Left lobe of liver (tissue), 2 donors: Measurements from ENCODE around the gene CKM. TPM values are rescaled to one million over a fixed set of nuclear protein-coding genes. Genes with fewer than 3 reads are reported as not detected.
A peak's percentile ranks its signal among the peaks of the same experiment; 100 is the strongest.
"Not testable (repeated sequence)": the region's sequence is repeated elsewhere in the genome, so short reads cannot be mapped to it uniquely, and the experiment has no call there.

Experiments
- ATAC-seq: fragments of 200-7000 bp; cut with Tn5 transposase; one replicate; pipeline ENCODE4 v1.9.1; 2020; ENCODE audit warnings: mild to moderate bottlenecking, moderate library complexity
- DNase-seq: peaks from one replicate; pipeline ENCODE4 v3.0.0-alpha.2; 2020; ENCODE audit warnings: low spot score
- total RNA-seq: library from RNA; stranded (reverse); gene quantifications from one replicate; pipeline ENCODE4 v1.2.1, GENCODE V29; 2021
- donor health status: DM: no; HTN: no; CAD: no; lungs with moderate emphysema.
- donor health status: DM: no; HTN: yes; CAD: no.

CKM gene
- total RNA-seq, 1 donor from 2014 or later, result not detected

DNA sequence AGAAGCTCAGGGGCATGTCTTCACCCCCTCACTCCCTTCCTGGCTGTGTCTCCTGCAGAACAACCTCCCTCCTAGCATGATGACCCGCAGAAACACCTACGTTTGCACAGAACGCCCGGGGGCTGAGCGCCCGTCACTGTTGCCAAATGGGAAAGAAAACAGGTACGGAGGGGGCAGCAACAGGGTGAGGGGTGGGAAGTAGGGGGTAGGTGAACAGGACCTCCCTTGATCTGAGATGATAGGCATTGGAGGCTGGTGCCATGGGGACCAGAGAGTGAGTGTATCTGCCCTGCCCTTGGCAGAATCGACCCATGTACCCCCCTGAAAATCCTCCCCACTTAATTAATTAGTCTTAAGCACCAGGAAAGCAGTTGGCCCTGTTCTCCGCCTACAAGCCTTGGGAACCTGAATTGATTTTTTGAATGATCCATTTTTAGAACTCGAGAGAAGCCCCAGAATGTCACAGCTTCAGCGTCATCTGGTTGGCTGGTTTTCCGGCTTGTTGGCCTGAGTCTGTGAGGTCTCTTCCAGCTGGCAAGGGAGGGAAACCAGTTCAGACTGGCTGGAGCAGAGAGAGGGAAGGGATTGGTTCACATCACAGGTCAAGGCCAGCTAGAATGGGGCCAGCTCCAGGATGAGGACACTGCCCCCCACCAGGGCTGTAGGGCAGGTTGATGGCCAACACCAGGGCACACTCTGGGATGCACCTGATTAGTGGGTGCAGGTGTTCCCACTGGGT lies 28.2 kb downstream of the CKM start:
- ATAC-seq, result peak; percentile 76
- DNase-seq, result peak; percentile 95

DNA sequence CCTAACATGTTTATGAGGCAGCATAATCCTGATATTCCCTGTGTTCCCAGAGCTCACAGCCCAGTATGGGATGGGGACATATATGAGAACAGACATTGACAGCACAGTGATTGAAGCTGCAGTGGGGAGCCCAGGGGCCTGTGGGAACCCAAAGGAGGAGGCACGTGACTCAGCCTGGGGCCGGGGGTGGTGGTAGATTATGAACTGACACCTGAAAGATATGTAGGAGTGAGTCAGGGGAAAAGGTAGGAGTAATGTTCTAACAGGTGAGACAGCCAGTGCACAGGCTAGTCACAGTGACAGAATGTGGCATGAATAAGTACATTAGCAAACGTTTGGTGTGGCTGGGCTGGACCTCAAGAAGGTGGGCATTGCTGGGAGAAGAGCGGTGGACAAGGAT lies 29.0 kb downstream of the CKM start:
- ATAC-seq (no peak), DNase-seq (no peak)

DNA sequence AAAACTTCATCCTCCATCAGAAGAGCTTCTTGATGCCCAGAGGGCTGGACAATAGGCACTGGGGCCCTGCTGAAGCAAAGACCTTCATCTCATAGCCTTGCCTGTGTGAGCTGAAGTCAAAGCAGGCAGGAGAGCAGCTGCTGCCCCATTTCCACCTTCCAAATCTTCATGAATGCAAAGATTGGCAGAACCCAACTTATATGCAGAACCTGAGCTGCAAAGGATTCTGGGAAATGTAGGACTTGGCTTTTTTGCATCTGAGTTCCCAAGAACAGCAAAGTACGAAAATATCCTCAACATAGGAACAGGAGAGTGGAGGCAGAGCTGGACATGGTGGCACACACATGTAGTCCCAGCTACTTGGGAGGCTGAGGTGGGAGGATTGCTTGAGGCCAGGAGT lies 30.8 kb downstream of the CKM start:
- DNase-seq (no peak), ATAC-seq (no peak)

DNA sequence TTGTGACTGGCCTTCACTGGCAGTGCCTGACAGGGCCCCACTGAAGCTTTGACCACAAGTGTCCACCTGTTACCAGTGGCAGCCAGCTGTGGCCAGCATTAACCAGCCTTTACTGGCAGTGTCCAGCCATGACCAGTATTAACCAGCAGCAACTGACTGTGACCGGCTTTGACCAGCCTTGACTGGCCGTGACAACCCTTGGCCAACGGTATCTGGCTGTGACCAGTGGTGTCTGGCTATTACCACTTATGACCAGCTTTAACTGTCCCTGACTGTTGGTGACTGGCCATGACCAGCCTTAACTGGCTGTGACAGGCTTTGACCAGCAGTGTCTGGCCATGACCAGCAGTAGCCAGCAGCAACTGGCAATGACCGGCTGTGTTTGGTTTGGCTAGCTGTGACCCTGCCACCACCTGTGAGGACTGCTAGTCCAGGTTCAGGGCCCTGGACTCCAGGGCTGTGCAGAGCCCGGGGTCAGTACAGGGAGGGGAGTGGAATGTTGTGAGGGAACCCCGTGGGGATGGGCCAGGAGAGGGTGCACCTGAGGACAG lies 32.2 kb downstream of the CKM start:
- ATAC-seq, result peak; percentile 77

DNA sequence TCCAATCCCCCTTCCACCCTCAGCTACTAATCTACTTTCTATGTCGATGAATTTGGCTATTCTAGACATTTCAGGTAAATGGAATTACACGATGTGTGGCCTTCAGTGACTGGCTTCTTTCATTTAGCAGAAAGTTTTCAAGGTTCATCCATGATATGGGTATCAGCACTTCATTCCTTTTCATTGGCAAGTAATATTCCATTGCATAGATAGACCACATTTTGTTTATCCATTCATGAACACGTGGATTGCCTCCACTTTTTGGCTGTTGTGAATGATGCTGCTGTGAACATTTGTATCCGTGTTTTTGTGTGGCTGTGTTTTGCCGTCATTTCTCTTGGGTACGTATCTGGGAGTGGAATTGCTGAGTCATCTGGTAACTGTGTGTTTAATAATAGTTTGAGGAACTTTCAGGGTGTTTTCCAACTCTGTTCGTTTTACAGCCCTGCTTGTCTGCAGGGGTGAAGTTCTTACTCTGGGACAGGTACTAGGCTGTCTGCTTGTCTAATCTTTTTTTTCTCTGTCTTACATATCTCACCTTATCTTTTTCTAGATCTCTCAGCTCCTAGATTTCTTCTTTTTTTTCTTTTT lies 39.1 kb downstream of the CKM start:
- DNase-seq (no peak), ATAC-seq (no peak)

More for the DNA sequence above, 32.2 kb downstream of the CKM start:
- DNase-seq, result peak; percentile 94

DNA sequence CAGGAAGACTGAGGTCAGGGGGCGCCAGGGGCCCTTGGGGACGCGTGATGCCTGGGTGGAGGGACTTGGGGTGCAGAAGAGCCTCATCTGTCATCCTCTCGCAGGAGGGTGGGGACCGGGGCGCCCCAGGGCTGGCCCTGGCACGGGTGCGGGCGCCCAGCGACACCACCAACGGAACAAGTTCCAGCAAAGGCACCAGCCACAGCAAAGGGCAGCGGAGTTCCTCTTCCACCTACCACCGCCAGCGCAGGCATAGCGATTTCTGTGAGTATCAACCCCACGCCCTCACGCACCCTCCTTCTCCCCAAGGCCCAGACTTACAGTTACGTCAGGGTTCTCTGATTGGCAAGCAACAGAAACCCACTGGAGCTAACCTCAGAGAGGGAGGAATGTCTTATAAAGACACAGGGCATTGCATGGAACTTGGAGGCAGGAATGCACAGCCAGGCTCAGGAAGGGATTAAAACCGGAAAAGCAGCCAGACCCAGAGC lies 42.2 kb downstream of the CKM start:
- no peak for DNase-seq
- peak; percentile 70 for ATAC-seq

DNA sequence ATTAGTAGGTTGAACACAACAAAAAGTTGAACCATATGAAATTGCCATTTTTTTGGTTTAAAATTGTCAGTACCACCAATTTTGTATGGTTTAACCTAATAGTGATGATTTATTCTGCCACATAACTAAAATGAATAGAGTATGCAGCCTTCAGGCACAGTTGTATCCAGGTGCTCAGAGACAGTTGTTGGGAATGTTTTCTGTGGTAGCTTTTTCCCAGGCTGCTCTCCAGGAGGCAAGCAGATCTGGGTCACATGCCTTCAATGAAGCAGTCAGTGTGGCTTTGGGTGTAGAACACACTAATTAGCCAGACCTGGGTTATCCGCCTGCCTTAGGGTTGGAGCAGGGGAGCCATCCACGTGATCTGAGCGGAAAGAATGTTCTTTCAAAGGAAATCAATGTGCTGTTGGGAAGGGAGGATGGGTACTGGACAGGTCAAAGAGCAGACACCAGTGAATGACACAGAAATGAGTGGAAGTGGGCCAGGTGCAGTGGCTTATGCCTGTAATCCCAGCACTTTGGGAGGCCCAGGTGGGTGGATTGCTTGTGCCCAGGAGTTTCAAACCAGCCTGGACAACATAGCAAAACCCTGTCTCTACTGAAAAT lies 43.0 kb downstream of the CKM start:
- DNase-seq (peak; percentile 92), ATAC-seq (peak; percentile 82)

DNA sequence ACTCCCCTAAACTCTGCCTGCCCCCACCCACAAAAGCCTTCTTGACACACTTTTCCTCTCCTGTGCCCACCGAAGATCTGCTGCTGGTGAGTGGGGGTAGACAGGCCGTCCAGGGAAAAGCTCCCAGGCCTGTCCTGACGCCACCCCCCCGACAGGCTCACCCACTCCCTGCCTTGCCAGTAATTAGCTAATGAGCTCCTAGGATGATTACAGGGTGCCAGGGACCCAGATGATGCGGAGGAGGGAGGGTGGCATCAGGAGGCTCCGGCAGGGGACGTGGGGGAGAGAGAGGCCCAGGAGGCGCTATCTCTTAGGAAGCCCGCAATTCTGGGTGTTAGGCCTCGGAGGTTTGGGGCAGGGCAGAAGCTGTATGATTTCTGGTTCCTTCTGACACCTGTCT lies 44.6 kb downstream of the CKM start:
- no peak for ATAC-seq
- no peak for DNase-seq

DNA sequence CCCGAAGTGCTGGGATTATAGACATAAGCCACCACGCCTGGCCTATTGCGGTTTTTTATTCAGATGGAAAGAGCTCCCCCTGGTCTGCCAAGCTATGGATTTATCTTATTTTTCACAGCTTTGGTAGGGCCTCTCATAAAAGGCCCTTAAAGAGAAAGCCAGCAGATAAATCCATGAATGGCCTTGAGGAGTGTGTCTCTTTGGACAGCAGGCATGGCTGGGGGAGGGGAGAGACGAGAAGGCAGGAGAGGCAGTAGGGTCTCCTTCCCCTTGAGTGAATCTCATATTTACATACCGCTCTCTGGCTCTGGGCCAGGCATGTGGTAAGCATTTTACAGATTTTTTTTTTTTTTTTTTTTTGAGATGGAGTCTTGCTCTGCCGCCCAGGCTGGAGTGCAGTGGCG lies 46.4 kb downstream of the CKM start:
- no peak for ATAC-seq

DNA sequence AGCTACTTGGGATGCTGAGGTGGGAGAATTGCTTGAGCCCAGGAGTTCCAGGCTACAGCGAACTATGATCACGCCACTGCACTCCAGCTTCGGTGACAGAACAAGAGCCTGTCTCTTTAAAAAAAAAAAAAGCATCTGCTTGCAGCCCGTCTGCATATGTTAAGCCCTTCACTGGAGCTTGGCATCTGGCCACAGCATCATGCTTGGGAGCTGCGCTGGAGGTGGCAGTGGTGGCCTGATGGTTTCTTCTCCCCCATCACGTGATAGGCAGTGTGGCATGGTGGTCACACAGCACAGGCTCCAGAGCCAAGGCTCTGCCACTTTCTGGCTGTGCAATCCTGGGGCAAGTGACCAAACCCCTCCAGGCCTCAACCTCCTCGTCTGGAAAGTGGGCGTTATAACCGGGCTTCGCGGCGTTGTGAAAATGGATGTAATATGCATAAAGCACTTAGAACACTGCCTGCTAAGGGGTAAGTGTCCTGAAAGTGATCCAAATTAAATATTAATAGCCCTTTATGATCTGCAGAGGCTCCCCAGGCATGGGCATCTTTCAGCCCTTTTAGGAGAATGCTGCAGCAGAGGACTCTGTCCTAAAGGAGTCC lies 47.2 kb downstream of the CKM start:
- ATAC-seq (no peak), DNase-seq (no peak)

More for the DNA sequence above, 46.4 kb downstream of the CKM start:
- no peak for DNase-seq

DNA sequence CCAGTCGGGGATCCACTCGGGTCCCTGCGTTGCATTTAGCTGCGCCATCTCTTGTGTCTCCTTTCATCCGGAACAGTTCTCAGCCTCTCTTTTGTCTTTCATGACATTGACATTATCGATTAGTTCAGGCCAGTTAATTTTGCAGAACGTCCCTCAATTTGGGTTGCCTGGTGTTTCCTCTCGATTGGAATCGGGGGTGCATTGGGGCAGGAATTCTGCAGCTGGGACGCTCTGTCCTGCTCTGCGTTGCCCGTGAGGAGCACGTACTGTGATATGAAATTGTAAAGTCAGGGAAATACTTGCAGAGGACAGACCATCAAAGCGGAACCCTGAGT lies 49.2 kb downstream of the CKM start:
- DNase-seq, result no peak

DNA sequence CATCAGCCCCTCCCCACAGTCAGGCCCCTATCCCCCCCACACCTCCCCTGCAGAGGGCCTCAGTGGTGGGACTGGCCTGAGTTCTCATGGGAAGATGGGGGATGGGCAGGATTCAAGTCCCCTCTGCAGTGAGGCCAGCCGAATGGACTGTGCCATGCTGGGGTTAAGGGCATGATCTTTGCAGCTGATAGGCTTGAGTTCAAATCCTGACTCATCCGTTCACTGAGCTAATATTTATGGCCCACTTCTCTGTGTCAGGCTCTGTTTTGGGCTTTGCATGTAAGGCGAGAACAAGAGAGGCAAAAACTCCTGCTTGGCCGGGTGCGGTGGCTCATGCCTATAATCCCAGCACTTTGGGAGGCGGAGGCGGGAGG lies 51.0 kb downstream of the CKM start:
- DNase-seq, result no peak
- ATAC-seq, result peak; percentile 15

More for the DNA sequence above, 49.2 kb downstream of the CKM start:
- no peak for ATAC-seq

DNA sequence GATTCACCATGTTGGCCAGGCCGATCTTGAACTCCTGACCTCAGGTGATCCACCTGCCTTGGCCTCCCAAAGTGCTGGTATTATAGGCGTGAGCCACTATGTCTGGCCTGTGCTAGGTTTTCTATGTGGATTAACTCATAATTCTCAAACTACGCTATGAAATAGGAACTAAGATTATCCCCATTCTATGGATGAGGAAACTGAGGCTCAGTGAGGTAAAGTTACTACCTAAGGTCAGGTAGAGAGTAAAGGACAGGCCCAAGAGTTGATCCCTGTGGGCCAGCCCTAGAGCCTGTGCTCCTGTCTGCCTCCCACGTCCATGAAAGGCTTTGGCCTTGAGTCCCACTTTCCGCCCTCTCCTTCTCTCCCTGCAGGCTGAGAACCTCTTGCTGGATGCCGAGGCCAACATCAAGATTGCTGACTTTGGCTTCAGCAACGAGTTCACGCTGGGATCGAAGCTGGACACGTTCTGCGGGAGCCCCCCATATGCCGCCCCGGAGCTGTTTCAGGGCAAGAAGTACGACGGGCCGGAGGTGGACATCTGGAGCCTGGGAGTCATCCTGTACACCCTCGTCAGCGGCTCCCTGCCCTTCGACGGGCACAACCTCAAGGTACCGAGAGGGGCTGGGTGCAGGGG lies 51.5 kb downstream of the CKM start:
- ATAC-seq (no peak), DNase-seq (no peak)

DNA sequence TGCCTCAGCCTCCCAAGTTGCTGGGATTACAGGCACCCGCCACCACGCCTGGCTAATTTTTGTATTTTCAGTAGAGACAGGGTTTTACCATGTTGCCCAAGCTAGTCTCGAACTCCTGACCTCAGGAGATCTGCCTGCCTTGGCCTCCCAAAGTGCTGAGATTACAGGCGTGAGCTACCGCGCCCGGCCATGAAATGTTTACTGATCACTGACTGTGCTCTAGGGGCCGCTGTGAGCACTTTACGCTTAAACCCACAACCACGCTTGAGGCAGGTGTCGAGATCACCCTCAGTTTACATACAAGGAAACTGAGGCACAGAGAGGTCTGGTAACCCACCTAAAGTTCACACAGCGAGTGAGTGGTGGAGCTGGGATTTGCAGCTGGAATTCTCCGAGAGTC lies 52.7 kb downstream of the CKM start:
- peak; percentile 59 for ATAC-seq
- DNase-seq, result not testable (repeated sequence)

DNA sequence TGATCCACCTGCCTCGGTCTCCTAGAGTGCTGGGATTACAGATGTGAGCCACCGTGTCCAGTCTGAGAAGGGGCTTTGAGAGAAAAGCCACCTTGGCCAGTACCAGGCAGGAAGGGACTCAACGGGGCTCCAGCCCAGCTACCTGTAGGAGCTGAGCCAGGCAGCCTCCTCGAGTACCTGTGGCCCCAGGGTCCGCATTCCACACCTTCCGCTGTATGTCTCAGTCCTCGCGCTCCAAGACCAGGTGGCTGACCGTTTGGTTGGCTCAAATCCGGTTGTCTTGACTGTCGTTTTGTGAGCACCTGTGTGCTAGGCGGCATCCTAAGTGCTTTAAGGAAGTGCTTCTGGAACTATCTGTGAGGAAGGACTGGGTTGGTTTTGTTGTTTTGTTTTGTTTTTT lies 55.4 kb downstream of the CKM start:
- DNase-seq (no peak), ATAC-seq (no peak)

DNA sequence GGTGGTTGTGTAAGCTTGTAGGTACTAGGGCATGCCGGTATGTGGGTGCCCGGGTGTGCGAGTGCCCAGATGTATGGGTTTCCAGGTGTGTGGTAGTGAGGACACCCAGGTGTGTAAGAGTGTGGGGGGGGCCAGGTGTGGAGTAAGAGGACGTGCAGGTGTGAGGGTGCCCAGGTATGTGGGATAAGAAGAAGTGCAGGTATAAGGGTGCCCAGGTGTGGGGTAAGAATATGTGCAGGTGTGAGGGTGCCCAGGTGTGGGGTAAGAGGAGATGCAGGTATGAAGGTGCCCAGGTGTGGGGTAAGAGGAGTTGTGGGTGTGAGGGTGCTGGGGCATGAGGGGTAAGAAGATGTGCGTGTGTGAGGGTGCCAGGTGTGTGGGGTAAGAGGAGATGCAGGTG lies 57.3 kb downstream of the CKM start:
- ATAC-seq (no peak), DNase-seq (no peak)

DNA sequence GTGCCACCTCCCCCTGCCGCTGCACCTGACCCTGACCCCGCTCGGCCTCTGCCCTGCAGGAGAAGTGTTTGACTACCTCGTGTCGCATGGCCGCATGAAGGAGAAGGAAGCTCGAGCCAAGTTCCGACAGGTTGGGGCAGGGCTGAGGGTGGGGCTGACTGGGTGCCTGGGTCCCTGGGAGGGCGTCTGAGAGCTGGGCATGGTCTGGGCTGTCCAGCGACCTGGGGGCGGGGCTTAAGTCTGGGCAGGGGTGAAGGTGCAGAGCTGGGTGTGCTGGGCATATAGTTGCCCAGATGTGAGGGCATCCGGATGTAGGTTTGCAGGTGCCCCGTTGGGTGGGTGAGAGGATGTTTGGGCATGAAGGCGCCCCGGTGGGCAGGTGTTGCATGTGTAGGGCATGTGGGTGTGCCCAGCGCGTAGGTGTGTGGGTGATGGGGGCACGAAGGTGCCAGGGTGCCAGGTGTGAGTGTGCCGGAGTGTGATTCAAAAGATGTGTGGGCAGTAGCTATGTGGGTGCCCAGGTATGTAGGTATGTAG lies 57.8 kb downstream of the CKM start:
- peak; percentile 19 for ATAC-seq
- no peak for DNase-seq

DNA sequence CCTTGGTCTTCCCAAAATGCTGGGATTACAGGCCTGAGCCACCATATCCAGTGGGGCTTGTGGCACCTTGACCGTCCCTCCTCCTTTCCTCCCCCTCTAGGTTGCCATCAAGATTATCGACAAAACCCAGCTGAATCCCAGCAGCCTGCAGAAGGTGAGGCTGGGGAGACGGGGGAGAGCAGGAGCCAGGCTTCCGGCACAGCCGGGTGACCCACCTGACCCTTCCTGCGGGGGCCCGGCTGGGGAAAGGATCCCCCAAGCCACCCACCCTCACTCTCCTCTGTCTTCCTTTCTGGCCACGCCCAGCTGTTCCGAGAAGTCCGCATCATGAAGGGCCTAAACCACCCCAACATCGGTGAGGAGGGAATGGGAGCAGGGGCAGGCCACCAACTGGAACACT lies 59.7 kb downstream of the CKM start:
- ATAC-seq (no peak), DNase-seq (no peak)

DNA sequence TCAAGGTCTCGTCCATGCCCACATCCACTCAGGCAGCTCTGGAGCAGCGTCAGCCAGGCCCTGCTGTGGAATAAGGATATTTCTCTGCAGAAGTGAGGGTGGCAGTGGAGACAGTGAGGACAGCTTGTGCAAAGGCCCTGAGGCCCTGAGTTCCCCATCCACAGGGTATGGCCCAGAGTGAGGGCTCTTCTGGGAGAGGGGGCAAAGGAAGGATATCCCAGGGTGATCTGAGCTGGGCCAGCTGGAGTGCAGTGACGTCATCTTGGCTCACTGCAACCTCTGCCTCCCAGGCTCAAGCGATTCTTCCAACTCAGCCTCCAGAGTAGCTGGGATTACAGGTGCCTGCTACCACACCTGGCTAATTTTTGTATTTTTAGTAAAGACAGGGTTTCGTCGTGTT lies 60.1 kb downstream of the CKM start:
- ATAC-seq (no peak), DNase-seq (no peak)

DNA sequence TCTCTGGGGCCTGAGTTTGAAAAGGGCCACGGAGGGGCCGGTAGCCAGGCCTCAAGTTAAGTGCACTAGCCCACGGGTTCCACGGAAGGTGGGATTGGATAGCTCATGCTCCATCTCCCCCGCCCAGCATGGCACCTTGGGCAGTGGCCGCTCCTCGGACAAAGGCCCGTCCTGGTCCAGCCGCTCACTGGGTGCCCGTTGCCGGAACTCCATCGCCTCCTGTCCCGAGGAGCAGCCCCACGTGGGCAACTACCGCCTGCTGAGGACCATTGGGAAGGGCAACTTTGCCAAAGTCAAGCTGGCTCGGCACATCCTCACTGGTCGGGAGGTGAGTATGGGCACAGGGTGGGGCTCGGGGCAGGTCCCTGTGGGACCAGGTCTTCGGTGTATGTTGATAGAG lies 63.8 kb downstream of the CKM start:
- DNase-seq, result no peak
- no peak for ATAC-seq

DNA sequence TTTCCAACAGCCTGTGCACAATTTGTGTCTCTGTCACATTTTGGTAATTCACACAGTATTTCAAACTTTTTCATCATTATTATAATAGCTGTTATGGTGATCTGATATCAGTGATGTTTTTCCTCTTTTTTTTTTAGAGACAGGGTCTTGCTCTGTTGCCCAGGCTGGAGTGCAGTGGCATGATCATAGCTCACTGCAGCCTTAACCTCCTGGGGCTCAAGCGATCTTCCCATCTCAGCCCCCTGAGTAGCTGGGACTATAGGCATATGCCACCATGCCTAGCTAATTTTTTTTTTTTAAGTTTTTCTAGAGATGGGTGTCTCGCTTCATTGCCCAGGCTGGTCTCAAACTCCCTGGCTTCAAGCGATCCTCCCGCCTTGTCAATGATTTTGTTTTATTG lies 65.8 kb downstream of the CKM start:
- DNase-seq (no peak), ATAC-seq (no peak)
